ENCODE measurements around the gene SYNE2.

GRCh38 chr14:64123241-64123822 lies 270.5 kb downstream of the SYNE2 start:
- no peak for TF ChIP-seq CTCF (IDR thresholded peaks at IDR 0.05)
- no peak for TF ChIP-seq POLR2A (IDR thresholded peaks at IDR 0.05; ENCODE audit: low read depth)
- TF ChIP-seq POLR2AphosphoS5 (IDR thresholded peaks at IDR 0.05), result no peak
- TF ChIP-seq EP300 (IDR thresholded peaks at IDR 0.05), result no peak

Data from esophagus muscularis mucosa (tissue), 4 donors.